Mesenteric fat pad (tissue), 1 donor: ENCODE data around the gene PDCD11. TPM values are rescaled to one million over a fixed set of nuclear protein-coding genes. Genes with fewer than 3 reads are reported as not detected.

ENCODE experiments used
- DNase-seq: peaks from one replicate; pipeline ENCODE4 v3.0.0-alpha.2; 2020; ENCODE audit warnings: low spot score
- total RNA-seq: library from RNA; stranded (reverse); fragmentation: NEBNext Ultra II Directional; extraction: Animal tissue kit (Norgen Biotek cat#: 25700); gene quantifications from one replicate; pipeline ENCODE4 v1.2.1, GENCODE V29; 2021
- donor health status: DM: yes; HTN: yes; CAD: no.

Gene PDCD11
- total RNA-seq, 1 donor from 2014 or later: 32.2 TPM

- no peak for DNase-seq
These were observed 53.0 kb downstream of the PDCD11 start for GRCh38 chr10:103449208-103450144.

GRCh38 chr10:103450201-103450695, 53.8 kb downstream of the PDCD11 start:
- no peak for DNase-seq

- DNase-seq: no peak
These were observed 54.8 kb downstream of the PDCD11 start for GRCh38 chr10:103451091-103451813.

GRCh38 chr10:103451831-103452505, 55.5 kb downstream of the PDCD11 start, which contains the start of gene CALHM2:
Gene CALHM2, minus strand, starts transcription at chr10:103452370. Its CDS starts 2,429 bp downstream, at chr10:103449941.
- DNase-seq: no peak

- DNase-seq: no peak
These were observed 56.2 kb downstream of the PDCD11 start for GRCh38 chr10:103452506-103453230.

- no peak for DNase-seq
These were observed 57.6 kb downstream of the PDCD11 start for GRCh38 chr10:103454026-103454425.

- no peak for DNase-seq
These were observed 58.8 kb downstream of the PDCD11 start for GRCh38 chr10:103455235-103455634.

- DNase-seq: no peak
These were observed 59.7 kb downstream of the PDCD11 start for GRCh38 chr10:103456074-103456660.

GRCh38 chr10:103457176-103457712, 60.8 kb downstream of the PDCD11 start:
- no peak for DNase-seq

GRCh38 chr10:103457896-103458583, 61.6 kb downstream of the PDCD11 start:
- DNase-seq: no peak

- DNase-seq: no peak
These were observed 62.3 kb downstream of the PDCD11 start, which contains the start of gene CALHM1 for GRCh38 chr10:103458720-103459119. Gene CALHM1, minus strand, starts transcription at chr10:103458900. Its CDS starts 149 bp downstream, at chr10:103458751.

- DNase-seq: no peak
These were observed 63.2 kb downstream of the PDCD11 start for GRCh38 chr10:103459615-103460014.

GRCh38 chr10:103463499-103463898, 67.1 kb downstream of the PDCD11 start:
- no peak for DNase-seq

GRCh38 chr10:103465411-103466179, 69.2 kb downstream of the PDCD11 start:
- DNase-seq: no peak

- DNase-seq: no peak
These were observed 70.3 kb downstream of the PDCD11 start for GRCh38 chr10:103466734-103467133.

GRCh38 chr10:103467406-103467805, 71.0 kb downstream of the PDCD11 start:
- DNase-seq: no peak

GRCh38 chr10:103469201-103469600, 72.8 kb downstream of the PDCD11 start:
- no peak for DNase-seq
